Effector CD8-positive, alpha-beta T cell (primary cell): ENCODE data around the gene KCNK4.

Experiments used
- DNase-seq: peaks from one replicate; lab custom pipeline; 2025; lab: John Stamatoyannopoulos, UW

KCNK4 gene

GRCh38 chr11:64347193-64347867, 56.2 kb downstream of the KCNK4 start:
- DNase-seq: no peak

- no peak for DNase-seq
These were observed 57.4 kb downstream of the KCNK4 start for GRCh38 chr11:64348383-64349024.

- DNase-seq: no peak
These were observed 57.9 kb downstream of the KCNK4 start for GRCh38 chr11:64349025-64349387.

- DNase-seq: no peak
These were observed 58.3 kb downstream of the KCNK4 start for GRCh38 chr11:64349404-64349803.
